PC-9 (cell line): ENCODE data around the gene RGS13.

Experiments used
- EZH2 ChIP-seq: fragments of 200-600 bp; sonication (generic); IDR thresholded peaks from 2 replicates; pipeline ENCODE4 v1.8.0; 2017; ENCODE audit warnings: antibody characterized with exemption, low read depth
- TF ChIP-seq, protein P1 (sequence below): fragments of 200-600 bp; sonication (generic); conservative IDR thresholded peaks from 2 replicates; pipeline ENCODE4 v1.6.1; 2017; ENCODE audit warnings: mixed run types, antibody characterized with exemption, mild to moderate bottlenecking, moderate library complexity

DNA sequence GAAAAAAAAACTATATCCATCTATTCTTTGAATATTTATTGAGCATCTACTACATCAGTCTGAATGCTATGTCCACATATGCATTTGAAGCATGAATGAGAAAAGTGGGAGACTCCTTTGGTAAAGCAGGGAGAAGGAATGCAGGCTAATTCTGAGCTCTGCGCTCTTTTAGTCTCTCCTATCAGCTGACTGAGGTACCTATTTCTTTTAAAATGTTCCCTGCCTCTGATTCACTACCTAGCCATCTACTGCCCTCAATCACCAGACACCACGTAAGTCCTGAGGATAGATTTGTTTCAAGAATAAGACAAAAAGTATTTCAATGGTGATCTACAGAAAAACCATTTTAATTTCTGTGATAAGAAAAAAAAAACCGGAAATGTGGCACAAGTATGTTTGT is 3.8 kb upstream of the RGS13 start:
- no peak for TF ChIP-seq EZH2
- TF ChIP-seq, protein P1, sequence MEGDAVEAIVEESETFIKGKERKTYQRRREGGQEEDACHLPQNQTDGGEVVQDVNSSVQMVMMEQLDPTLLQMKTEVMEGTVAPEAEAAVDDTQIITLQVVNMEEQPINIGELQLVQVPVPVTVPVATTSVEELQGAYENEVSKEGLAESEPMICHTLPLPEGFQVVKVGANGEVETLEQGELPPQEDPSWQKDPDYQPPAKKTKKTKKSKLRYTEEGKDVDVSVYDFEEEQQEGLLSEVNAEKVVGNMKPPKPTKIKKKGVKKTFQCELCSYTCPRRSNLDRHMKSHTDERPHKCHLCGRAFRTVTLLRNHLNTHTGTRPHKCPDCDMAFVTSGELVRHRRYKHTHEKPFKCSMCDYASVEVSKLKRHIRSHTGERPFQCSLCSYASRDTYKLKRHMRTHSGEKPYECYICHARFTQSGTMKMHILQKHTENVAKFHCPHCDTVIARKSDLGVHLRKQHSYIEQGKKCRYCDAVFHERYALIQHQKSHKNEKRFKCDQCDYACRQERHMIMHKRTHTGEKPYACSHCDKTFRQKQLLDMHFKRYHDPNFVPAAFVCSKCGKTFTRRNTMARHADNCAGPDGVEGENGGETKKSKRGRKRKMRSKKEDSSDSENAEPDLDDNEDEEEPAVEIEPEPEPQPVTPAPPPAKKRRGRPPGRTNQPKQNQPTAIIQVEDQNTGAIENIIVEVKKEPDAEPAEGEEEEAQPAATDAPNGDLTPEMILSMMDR: no peak
